SU-DHL-6 (cell line): ENCODE measurements around the gene CCDC93.

ENCODE experiments used
- H2AFZ ChIP-seq: fragments of 200-600 bp; sonication (generic); 2 replicates; pipeline ENCODE4 v1.6.1; 2014; ENCODE audit warnings: low read depth, mild to moderate bottlenecking, moderate library complexity, mixed read lengths, antibody characterized with exemption, low read length; ENCODE audit not compliant: severe bottlenecking
- H3F3A ChIP-seq: fragments of 200-600 bp; shearing (Covaris generic); 2 replicates; pipeline ENCODE4 v1.6.0; 2016; ENCODE audit warnings: antibody characterized with exemption, mild to moderate bottlenecking; ENCODE audit not compliant: insufficient read depth
- H3K27ac ChIP-seq: fragments of 200-600 bp; sonication (generic); 2 replicates; pipeline ENCODE4 v1.5.1; 2016; ENCODE audit warnings: low read depth, mild to moderate bottlenecking, low read length, moderate library complexity, mixed read lengths
- H3K27me3 ChIP-seq: fragments of 200-600 bp; sonication (generic), shearing (Covaris generic); 2 replicates; pipeline ENCODE4 v1.6.0; 2014; ENCODE audit warnings: mild to moderate bottlenecking, low read length
- H3K36me3 ChIP-seq: fragments of 200-600 bp; sonication (generic); 2 replicates; pipeline ENCODE4 v1.6.1; 2014; ENCODE audit warnings: mild to moderate bottlenecking, low read length, mixed read lengths
- H3K4me2 ChIP-seq: fragments of 300-600, 200-600 bp; shearing (Covaris generic), sonication (generic); 2 replicates; pipeline ENCODE4 v1.6.0; 2014; ENCODE audit warnings: low read length, low read depth, mild to moderate bottlenecking; ENCODE audit not compliant: poor library complexity, severe bottlenecking
- H3K4me3 ChIP-seq: fragments of 200-600 bp; sonication (generic); 2 replicates; pipeline ENCODE4 v1.5.1; 2014; ENCODE audit warnings: antibody characterized with exemption, low read length, mild to moderate bottlenecking, mixed read lengths; ENCODE audit not compliant: insufficient read depth, poor library complexity, severe bottlenecking
- H3K79me2 ChIP-seq: fragments of 200-600 bp; sonication (generic); 2 replicates; pipeline ENCODE4 v1.6.1; 2014; ENCODE audit warnings: mild to moderate bottlenecking, low read length, moderate library complexity; ENCODE audit not compliant: insufficient read depth
- H3K9ac ChIP-seq: fragments of 200-600 bp; sonication (generic); 2 replicates; pipeline ENCODE4 v1.7.0; 2014; ENCODE audit warnings: mild to moderate bottlenecking, low read length
- H3K9me2 ChIP-seq: fragments of 200-600 bp; sonication (generic); replicated peaks from 2 replicates; pipeline ENCODE4 v1.6.1; 2014; ENCODE audit warnings: low read length; ENCODE audit not compliant: insufficient read depth
- H3K9me3 ChIP-seq: fragments of 200-600 bp; sonication (generic); 2 replicates; pipeline ENCODE4 v1.6.1; 2014; ENCODE audit warnings: low read length, mixed read lengths; ENCODE audit not compliant: insufficient read depth
- H4K20me1 ChIP-seq: fragments of 200-600 bp; sonication (generic); 2 replicates; pipeline ENCODE4 v1.6.1; 2014; ENCODE audit warnings: low read depth, mild to moderate bottlenecking, antibody characterized with exemption, low read length, moderate library complexity, mixed read lengths
- CTCF ChIP-seq: fragments of 200-600 bp; sonication (generic); IDR thresholded peaks from one replicate; pipeline ENCODE4 v1.5.1; 2017; ENCODE audit warnings: antibody characterized with exemption, mild to moderate bottlenecking, low read length, moderate library complexity; ENCODE audit not compliant: insufficient read depth, poor library complexity, severe bottlenecking
- EZH2phosphoT487 ChIP-seq: fragments of 200-600 bp; sonication (generic), shearing (Covaris generic); conservative IDR thresholded peaks from 2 replicates; pipeline ENCODE4 v1.6.1; 2018; ENCODE audit warnings: mild to moderate bottlenecking, antibody characterized with exemption, low read length, moderate library complexity, mixed read lengths

Gene CCDC93

GRCh38 chr2:117936871-117937428 is 76.9 kb downstream of the CCDC93 start:
- Histone ChIP-seq H3K79me2 (no peaks in the 10 kb centered on the region), H3K27me3 (no peaks in the 10 kb centered on the region), H4K20me1 (no peaks in the 10 kb centered on the region), H3K36me3 (peaks cover 14% of the 10 kb centered on the region; the same call in 1 of the 2 replicates), H3K9me3 (no peaks in the 10 kb centered on the region), H3K4me3 (no peak overlapping the region), H3K9ac (no peak overlapping the region), H3K27ac (no peak overlapping the region), H3K4me2 (no peak overlapping the region), H3F3A (no peaks in the 10 kb centered on the region), H3K9me2 (no peaks in the 10 kb centered on the region), H2AFZ (no peak overlapping the region)
- no peak for TF ChIP-seq CTCF
- TF ChIP-seq EZH2phosphoT487, result no peak

GRCh38 chr2:117935954-117936353 is 77.9 kb downstream of the CCDC93 start:
- no peaks in the 10 kb centered on the region for H3K9me3 ChIP-seq
- H3K36me3 ChIP-seq, result peaks cover 14% of the 10 kb centered on the region; the same call in 1 of the 2 replicates
- H4K20me1 ChIP-seq, result no peaks in the 10 kb centered on the region
- no peak for TF ChIP-seq EZH2phosphoT487
- no peak for TF ChIP-seq CTCF
- H3F3A ChIP-seq, result no peaks in the 10 kb centered on the region
- no peak overlapping the region for H3K4me3 ChIP-seq
- H3K27ac ChIP-seq, result no peak overlapping the region
- H3K4me2 ChIP-seq, result no peak overlapping the region
- no peaks in the 10 kb centered on the region for H3K27me3 ChIP-seq
- no peak overlapping the region for H2AFZ ChIP-seq
- H3K79me2 ChIP-seq, result no peaks in the 10 kb centered on the region
- H3K9ac ChIP-seq, result no peak overlapping the region
- H3K9me2 ChIP-seq, result no peaks in the 10 kb centered on the region

- Histone ChIP-seq H3K27ac (no peak overlapping the region), H3K4me2 (no peak overlapping the region), H3K9me3 (no peaks in the 10 kb centered on the region), H3K27me3 (no peaks in the 10 kb centered on the region), H3K4me3 (no peak overlapping the region), H3K79me2 (no peaks in the 10 kb centered on the region), H2AFZ (no peak overlapping the region), H3F3A (no peaks in the 10 kb centered on the region), H4K20me1 (no peaks in the 10 kb centered on the region), H3K9me2 (no peaks in the 10 kb centered on the region), H3K36me3 (peaks cover 15% of the 10 kb centered on the region), H3K9ac (no peak overlapping the region)
- no peak for TF ChIP-seq EZH2phosphoT487
These were observed 78.4 kb downstream of the CCDC93 start for GRCh38 chr2:117935456-117935855.

GRCh38 chr2:117933884-117934354 is 80.0 kb downstream of the CCDC93 start:
- Histone ChIP-seq H3F3A (no peaks in the 10 kb centered on the region), H3K27me3 (no peaks in the 10 kb centered on the region), H3K9me3 (no peaks in the 10 kb centered on the region), H3K27ac (no peak overlapping the region), H3K9me2 (no peaks in the 10 kb centered on the region), H3K4me3 (no peak overlapping the region), H3K36me3 (peaks cover 23% of the 10 kb centered on the region), H2AFZ (no peak overlapping the region), H4K20me1 (no peaks in the 10 kb centered on the region), H3K4me2 (no peak overlapping the region), H3K9ac (no peak overlapping the region), H3K79me2 (no peaks in the 10 kb centered on the region)
- TF ChIP-seq EZH2phosphoT487 (no peak), CTCF (no peak)
